IPS-18c (cell line): Measurements from ENCODE around the gene CSMD2.

Experiments
- H3K4me3 ChIP-seq: 2 replicates; pipeline ENCODE4 v1.7.0; 2013; ENCODE audit warnings: low read depth, mild to moderate bottlenecking, low read length, moderate library complexity; ENCODE audit not compliant: insufficient read depth
- H3K9me3 ChIP-seq: one replicate; pipeline ENCODE4 v1.6.1; 2013; ENCODE audit warnings: mild to moderate bottlenecking, low read length, moderate library complexity; ENCODE audit not compliant: control insufficient read depth, insufficient read depth

CSMD2 gene

GRCh38 chr1:33563699-33564098 is 601.3 kb downstream of the CSMD2 start:
- Histone ChIP-seq H3K4me3 (no peak overlapping the region), H3K9me3 (no peaks in the 10 kb centered on the region)

- H3K4me3 ChIP-seq = no peak overlapping the region
- no peaks in the 10 kb centered on the region for H3K9me3 ChIP-seq
Observed at GRCh38 chr1:33562563-33562962, 602.5 kb downstream of the CSMD2 start.

GRCh38 chr1:33561576-33561975 is 603.5 kb downstream of the CSMD2 start:
- H3K9me3 ChIP-seq = no peaks in the 10 kb centered on the region
- H3K4me3 ChIP-seq = no peak overlapping the region

DNA sequence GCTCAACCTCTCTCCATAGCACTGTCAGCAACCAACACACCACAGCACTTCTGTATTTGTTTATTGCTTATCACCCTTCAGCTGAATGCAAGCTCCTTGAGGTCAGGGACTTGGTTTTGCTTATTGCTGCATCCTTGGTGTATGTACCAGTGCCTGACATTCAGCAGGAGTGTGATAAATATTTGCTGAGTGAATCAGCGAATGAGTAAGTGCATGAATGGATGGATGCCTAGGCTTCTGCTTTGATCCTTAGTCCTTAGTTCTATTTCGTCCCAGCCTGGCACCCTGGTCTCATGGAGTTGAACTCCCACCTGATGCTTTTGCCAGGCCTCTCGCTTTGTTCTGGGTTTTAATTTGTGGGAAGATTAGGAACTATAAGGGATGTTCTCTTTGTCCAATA is 604.4 kb downstream of the CSMD2 start:
- H3K4me3 ChIP-seq = no peak overlapping the region

GRCh38 chr1:33548721-33549120 is 616.3 kb downstream of the CSMD2 start:
- peaks cover 3% of the 10 kb centered on the region for H3K9me3 ChIP-seq
- H3K4me3 ChIP-seq = no peak overlapping the region

More for the DNA sequence above, 604.4 kb downstream of the CSMD2 start:
- H3K9me3 ChIP-seq = no peaks in the 10 kb centered on the region

GRCh38 chr1:33548319-33548718 is 616.7 kb downstream of the CSMD2 start:
- H3K9me3 ChIP-seq = peaks cover 3% of the 10 kb centered on the region
- H3K4me3 ChIP-seq = no peak overlapping the region

DNA sequence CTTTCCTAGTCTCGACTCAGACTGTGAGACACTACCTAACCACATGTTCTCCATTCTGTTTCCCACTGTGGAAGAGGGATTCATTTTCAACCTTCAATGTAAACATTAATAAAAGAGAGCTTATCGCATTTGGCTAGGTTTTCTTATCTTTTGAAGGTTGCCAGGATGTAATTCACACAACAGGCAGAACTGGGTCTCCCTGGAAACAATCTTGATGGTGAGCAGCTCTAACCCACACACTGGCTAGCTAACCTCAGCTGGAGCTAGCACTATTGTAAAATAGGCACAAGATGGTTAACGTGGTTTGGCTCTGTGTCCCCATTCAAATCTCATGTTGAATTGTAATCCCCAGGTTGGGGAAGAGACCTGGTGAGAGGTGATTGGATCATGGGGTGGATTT is 617.5 kb downstream of the CSMD2 start:
- H3K9me3 ChIP-seq = peaks cover 3% of the 10 kb centered on the region
- no peak overlapping the region for H3K4me3 ChIP-seq

GRCh38 chr1:33541966-33542365 is 623.1 kb downstream of the CSMD2 start:
- Histone ChIP-seq H3K4me3 (no peak overlapping the region), H3K9me3 (no peaks in the 10 kb centered on the region)

- Histone ChIP-seq H3K4me3 (no peak overlapping the region), H3K9me3 (no peaks in the 10 kb centered on the region)
Observed at GRCh38 chr1:33537885-33538284, 627.1 kb downstream of the CSMD2 start.

GRCh38 chr1:33535334-33535733 is 629.7 kb downstream of the CSMD2 start:
- no peak overlapping the region for H3K4me3 ChIP-seq

DNA sequence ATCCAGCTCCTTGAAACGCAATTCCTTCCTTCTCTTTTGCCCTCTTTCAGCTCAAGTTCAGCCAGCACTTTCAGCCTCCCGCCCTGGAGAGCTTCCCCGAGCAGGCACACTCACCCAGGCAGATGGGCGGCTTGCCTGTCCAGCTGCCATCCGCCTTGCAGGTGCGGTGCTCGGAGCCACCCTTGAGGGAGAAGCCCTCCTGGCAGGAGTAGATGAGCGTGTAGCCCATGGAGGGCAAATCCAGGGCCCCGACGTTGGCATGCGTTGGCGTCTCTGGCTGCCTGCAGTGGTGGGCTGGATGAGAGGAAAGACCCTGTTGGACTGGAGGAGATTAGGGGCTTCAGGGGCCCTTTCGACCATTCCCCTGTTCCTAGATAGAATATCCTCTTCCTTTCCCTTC is 632.1 kb downstream of the CSMD2 start:
- Histone ChIP-seq H3K4me3 (no peak overlapping the region), H3K9me3 (no peaks in the 10 kb centered on the region)

More at GRCh38 chr1:33535334-33535733, 629.7 kb downstream of the CSMD2 start:
- H3K9me3 ChIP-seq = no peaks in the 10 kb centered on the region

- H3K9me3 ChIP-seq = no peaks in the 10 kb centered on the region
- no peak overlapping the region for H3K4me3 ChIP-seq
Observed at GRCh38 chr1:33532250-33532649, 632.8 kb downstream of the CSMD2 start.

- H3K9me3 ChIP-seq = no peaks in the 10 kb centered on the region
- H3K4me3 ChIP-seq = no peak overlapping the region
Observed at GRCh38 chr1:33529957-33530356, 635.1 kb downstream of the CSMD2 start.

GRCh38 chr1:33527934-33528333 is 637.1 kb downstream of the CSMD2 start:
- no peaks in the 10 kb centered on the region for H3K9me3 ChIP-seq
- H3K4me3 ChIP-seq = no peak overlapping the region

GRCh38 chr1:33524586-33524985 is 640.4 kb downstream of the CSMD2 start:
- H3K4me3 ChIP-seq = no peak overlapping the region
- H3K9me3 ChIP-seq = no peaks in the 10 kb centered on the region

DNA sequence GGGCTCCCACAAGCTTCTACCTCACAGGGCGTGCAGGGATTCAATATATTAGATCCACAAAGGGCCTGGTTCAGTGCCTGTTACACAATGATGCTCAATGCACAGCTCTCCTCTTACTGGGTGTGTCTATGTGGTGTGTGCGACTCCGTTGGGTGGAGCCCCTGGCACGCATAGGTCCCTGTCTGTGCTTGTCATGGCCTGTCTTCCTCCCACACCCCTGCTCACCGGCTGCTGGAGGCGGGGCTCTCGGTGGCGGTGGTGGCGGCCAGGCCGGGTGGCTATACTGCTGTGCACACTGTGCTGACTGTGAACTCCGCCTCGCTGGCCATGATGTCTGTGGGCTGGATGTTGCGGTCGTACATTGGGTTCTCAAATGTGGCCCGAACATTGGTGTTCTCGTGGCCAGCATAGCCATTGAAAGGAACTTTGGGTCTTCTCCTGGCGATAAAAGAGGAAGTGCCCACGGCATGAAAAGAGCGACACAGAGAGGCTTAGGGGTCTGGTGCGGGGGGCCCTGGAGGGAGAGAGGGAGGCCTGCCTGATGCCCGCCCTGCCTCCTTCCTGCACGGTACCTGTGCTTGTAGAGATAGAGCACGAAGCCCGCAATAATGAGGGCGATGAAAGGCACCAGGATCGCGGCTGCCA is 645.7 kb downstream of the CSMD2 start:
- Histone ChIP-seq H3K4me3 (no peak overlapping the region), H3K9me3 (no peaks in the 10 kb centered on the region)

- no peak overlapping the region for H3K4me3 ChIP-seq
- no peaks in the 10 kb centered on the region for H3K9me3 ChIP-seq
Observed at GRCh38 chr1:33517596-33518250, 647.3 kb downstream of the CSMD2 start.

GRCh38 chr1:33516891-33517567 is 648.0 kb downstream of the CSMD2 start:
- Histone ChIP-seq H3K9me3 (peaks cover 2% of the 10 kb centered on the region), H3K4me3 (no peak overlapping the region)
